Measurements from ENCODE around the gene USP17L22.
"Not testable (repeated sequence)": the region's sequence is repeated elsewhere in the genome, so short reads cannot be mapped to it uniquely, and the experiment has no call there.

The USP17L22 gene

DNA sequence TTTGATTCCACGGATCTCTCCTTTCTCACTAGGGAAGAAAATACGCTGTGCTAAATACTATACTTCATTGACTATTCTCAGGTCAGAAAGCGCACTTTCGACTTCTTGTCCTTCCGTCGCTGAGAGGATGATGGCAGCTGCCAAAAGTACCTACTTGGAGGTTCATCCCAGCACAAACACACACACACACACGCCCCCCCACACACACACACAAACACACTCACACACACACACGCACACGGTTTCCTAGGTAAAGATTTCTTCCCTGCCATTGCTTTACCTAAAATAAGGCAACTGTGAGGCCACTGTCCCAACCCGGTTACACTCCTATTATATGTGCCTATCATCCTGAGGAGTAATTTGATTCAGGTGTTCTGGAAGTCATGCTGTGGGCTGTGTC is 4.3 kb downstream of the USP17L22 start:
- H3K36me3 ChIP-seq (ENCODE audit: control insufficient read depth, insufficient read depth, low read length); H3K27me3 ChIP-seq (ENCODE audit: control insufficient read depth, insufficient read depth, low read length); H3K9me3 ChIP-seq (ENCODE audit: control insufficient read depth, insufficient read depth, low read length); H3K9ac ChIP-seq (ENCODE audit: low read depth, low read length); H3K27ac ChIP-seq (ENCODE audit: low read depth, low read length); H3K4me3 ChIP-seq (ENCODE audit: low read depth, low read length); H3K4me1 ChIP-seq (ENCODE audit: control insufficient read depth, insufficient read depth, low read length): not testable (repeated sequence)

Data from HUES48 (cell line).